Superior temporal gyrus (tissue), 1 donor: Measurements from ENCODE around the gene RGS19.

ENCODE experiments used
- DNase-seq: peaks from one replicate; pipeline ENCODE4 v3.0.0-alpha.2; 2016; ENCODE audit errors: extremely low spot score

The RGS19 gene

GRCh38 chr20:64064145-64064698, 15.1 kb downstream of the RGS19 start:
- no peak for DNase-seq

- no peak for DNase-seq
These were observed 15.8 kb downstream of the RGS19 start for GRCh38 chr20:64063389-64064144.

- peak; percentile 98 for DNase-seq
These were observed 16.5 kb downstream of the RGS19 start, which contains the start of gene TCEA2 for GRCh38 chr20:64062596-64063388. Gene TCEA2 (plus strand): TSS chr20:64063198. CDS start chr20:64063313, 115 bp downstream.

- no peak for DNase-seq
These were observed 17.1 kb downstream of the RGS19 start for GRCh38 chr20:64062276-64062595.

GRCh38 chr20:64058536-64058935, 20.8 kb downstream of the RGS19 start:
- no peak for DNase-seq

GRCh38 chr20:64057628-64058498, 21.5 kb downstream of the RGS19 start:
- DNase-seq: peak; percentile 43

GRCh38 chr20:64056889-64057627, 22.3 kb downstream of the RGS19 start:
- DNase-seq: no peak

GRCh38 chr20:64056639-64056888, 22.8 kb downstream of the RGS19 start:
- no peak for DNase-seq

- DNase-seq: no peak
These were observed 23.3 kb downstream of the RGS19 start for GRCh38 chr20:64055893-64056638.

GRCh38 chr20:64055396-64055892, 23.9 kb downstream of the RGS19 start:
- DNase-seq: no peak

- no peak for DNase-seq
These were observed 25.3 kb downstream of the RGS19 start for GRCh38 chr20:64053841-64054661.

GRCh38 chr20:64052987-64053840, 26.1 kb downstream of the RGS19 start:
- no peak for DNase-seq

- DNase-seq: no peak
These were observed 27.0 kb downstream of the RGS19 start for GRCh38 chr20:64052326-64052722.

- DNase-seq: no peak
These were observed 27.6 kb downstream of the RGS19 start for GRCh38 chr20:64051561-64052325.

- DNase-seq: no peak
These were observed 28.3 kb downstream of the RGS19 start for GRCh38 chr20:64051033-64051452.

GRCh38 chr20:64050261-64051032, 28.9 kb downstream of the RGS19 start:
- DNase-seq: no peak

- no peak for DNase-seq
These were observed 29.4 kb downstream of the RGS19 start for GRCh38 chr20:64049878-64050260.
